PC-3 (cell line): ENCODE results near the gene TEPSIN.

Experiments
- CTCF ChIP-seq: fragments of 300-600 bp; sonication (generic); conservative IDR thresholded peaks from 2 replicates; pipeline ENCODE4 v1.5.1; 2017; ENCODE audit warnings: antibody characterized with exemption, low read depth, mild to moderate bottlenecking, low read length
- EZH2 ChIP-seq: fragments of 300-600 bp; sonication (generic); IDR thresholded peaks from one replicate; pipeline ENCODE4 v1.6.1; 2017; ENCODE audit warnings: antibody characterized with exemption, mild to moderate bottlenecking, low read length; ENCODE audit not compliant: unreplicated experiment
- EZH2phosphoT487 ChIP-seq: fragments of 300-600 bp; sonication (generic); IDR thresholded peaks from 2 replicates; pipeline ENCODE4 v1.6.1; 2018; ENCODE audit warnings: mild to moderate bottlenecking, antibody characterized with exemption, low read length, borderline replicate concordance

GRCh38 chr17:81197409-81197795, 41.5 kb downstream of the TEPSIN start:
- TF ChIP-seq CTCF (no peak), EZH2 (no peak), EZH2phosphoT487 (no peak)
